HCT116 (cell line): Measurements from ENCODE around the gene ERC2. TPM values are rescaled to one million over a fixed set of nuclear protein-coding genes. Genes with fewer than 3 reads are reported as not detected.

Experiments
- ATAC-seq: fragments of 200-7000 bp; cut with Tn5 transposase; 2 replicates; pipeline ENCODE4 v1.9.1; 2020; ENCODE audit warnings: mild to moderate bottlenecking, moderate library complexity
- BruUV-seq: library from RNA; stranded (reverse); fragments of 400-500 nt; replicated peaks from 2 replicates; lab custom pipeline; 2021; lab: Mats Ljungman, UMichigan
- CTCF ChIA-PET: fragments of 300-600 bp; sonication (Branson Sonifier 250); formaldehyde crosslinking; loops from one replicate; lab custom pipeline; 2021; ENCODE audit warnings: antibody characterized with exemption; lab: Charles Lee
- POLR2A ChIA-PET: fragments of 300-600, 350-600 bp; sonication (Branson Sonifier 250); formaldehyde crosslinking; loops from one replicate; lab custom pipeline; 2021; ENCODE audit warnings: antibody characterized with exemption; lab: Charles Lee
- RAD21 ChIA-PET, 2 experiments: fragments of 300-600 bp; sonication (Branson Sonifier 250); formaldehyde crosslinking; loops; one replicate each; lab custom pipeline; 2023; ENCODE audit warnings: low total read pairs in 2 of 2; ENCODE audit not compliant: uncharacterized antibody in 2 of 2, unreplicated experiment in 2 of 2, low non-redundant PET in 1 of 2; lab: Charles Lee
- DNase-seq: peaks from one replicate; pipeline ENCODE4 v3.0.0-alpha.2; 2010; ENCODE audit warnings: low read depth, low spot score
- H2AFZ ChIP-seq: fragments of 200-600 bp; shearing (Covaris generic), sonication (generic); 2 replicates; pipeline ENCODE4 v1.6.1; 2017; ENCODE audit warnings: low read depth, mixed run types, mixed read lengths, antibody characterized with exemption, low read length; ENCODE audit not compliant: poor library complexity, severe bottlenecking
- H3K27ac ChIP-seq: 2 replicates; pipeline ENCODE4 v1.5.1; 2012; ENCODE audit warnings: low read depth, low read length
- H3K27me3 ChIP-seq: fragments of 200-600 bp; sonication (generic); 2 replicates; pipeline ENCODE4 v1.6.1; 2016; ENCODE audit warnings: mixed run types, low read length, mixed read lengths; ENCODE audit not compliant: insufficient read depth
- H3K36me3 ChIP-seq, 2 experiments: fragments of 200-500 bp in 1 of 2; fragments of 200-600 bp in 1 of 2; sonication (Bioruptor generic) in 1 of 2; sonication (generic) in 1 of 2; 2 replicates each; pipeline versions ENCODE4 v1.5.1 to v1.6.1; 2014 to 2016; ENCODE audit warnings: low read length in 2 of 2, inconsistent platforms in 1 of 2, mixed read lengths in 1 of 2, mixed run types in 1 of 2; ENCODE audit not compliant: insufficient read depth in 2 of 2, control insufficient read depth in 1 of 2
- H3K4me1 ChIP-seq, 2 experiments: fragments of 200-600 bp in 1 of 2; sonication (generic) in 1 of 2; 2 replicates each; pipeline versions ENCODE4 v1.5.1 to v1.6.1; 2012 to 2017; ENCODE audit warnings: low read length in 2 of 2, inconsistent platforms in 1 of 2, mild to moderate bottlenecking in 1 of 2, mixed read lengths in 1 of 2, mixed run types in 1 of 2, moderate library complexity in 1 of 2; ENCODE audit not compliant: insufficient read depth in 2 of 2, control insufficient read depth in 1 of 2
- H3K4me2 ChIP-seq: fragments of 200-600 bp; sonication (generic); 2 replicates; pipeline ENCODE4 v1.6.1; 2017; ENCODE audit warnings: mixed run types, low read length, mixed read lengths
- H3K4me3 ChIP-seq, 2 experiments: fragments of 200-600 bp in 1 of 2; sonication (generic) in 1 of 2; replicated peaks in 1 of 2; 2 replicates each; pipeline ENCODE4 v1.5.1; 2011 to 2016; ENCODE audit warnings: low read length in 2 of 2, control low read depth in 1 of 2, low read depth in 1 of 2, mild to moderate bottlenecking in 1 of 2, mixed read lengths in 1 of 2, mixed run types in 1 of 2
- H3K79me2 ChIP-seq: fragments of 200-600 bp; sonication (generic); 2 replicates; pipeline ENCODE4 v1.6.1; 2017; ENCODE audit warnings: mild to moderate bottlenecking, mixed run types, low read length, moderate library complexity, mixed read lengths; ENCODE audit not compliant: insufficient read depth
- H3K9ac ChIP-seq: fragments of 200-600 bp; sonication (generic); 2 replicates; pipeline ENCODE4 v1.6.1; 2016; ENCODE audit warnings: low read length, mixed read lengths
- H3K9me2 ChIP-seq: fragments of 200-600 bp; sonication (generic), shearing (Covaris generic); 2 replicates; pipeline ENCODE4 v1.6.1; 2017; ENCODE audit warnings: mixed run types, mild to moderate bottlenecking, moderate library complexity; ENCODE audit not compliant: insufficient read depth
- H3K9me3 ChIP-seq, 2 experiments: fragments of 200-500 bp in 1 of 2; fragments of 200-600 bp in 1 of 2; sonication (Bioruptor generic) in 1 of 2; sonication (generic) in 1 of 2; 2 replicates each; pipeline ENCODE4 v1.6.1; 2014 to 2017; ENCODE audit warnings: low read length in 2 of 2, mixed read lengths in 2 of 2, inconsistent platforms in 1 of 2, low read depth in 1 of 2, mild to moderate bottlenecking in 1 of 2, mixed run types in 1 of 2, moderate library complexity in 1 of 2; ENCODE audit not compliant: control insufficient read depth in 1 of 2, insufficient read depth in 1 of 2
- H4K20me1 ChIP-seq: fragments of 200-600 bp; sonication (generic), shearing (Covaris generic); 2 replicates; pipeline ENCODE4 v1.6.1; 2017; ENCODE audit warnings: mixed run types, mild to moderate bottlenecking, moderate library complexity; ENCODE audit not compliant: insufficient read depth
- CBX3 ChIP-seq: IDR thresholded peaks from 2 replicates; pipeline ENCODE4 v1.6.1; 2012; ENCODE audit warnings: low read depth
- ELF1 ChIP-seq: IDR thresholded peaks from 2 replicates; pipeline ENCODE4 v1.6.1; 2012; ENCODE audit warnings: low read depth, borderline replicate concordance
- EZH2phosphoT487 ChIP-seq: fragments of 200-600 bp; IDR thresholded peaks from 2 replicates; pipeline ENCODE4 v1.6.1; 2018; ENCODE audit warnings: antibody characterized with exemption, borderline replicate concordance
- FOSL1 ChIP-seq: IDR thresholded peaks from 2 replicates; pipeline ENCODE4 v1.6.1; 2012; ENCODE audit warnings: low read depth
- JUND ChIP-seq: IDR thresholded peaks from 2 replicates; pipeline ENCODE4 v1.6.1; 2012
- MAX ChIP-seq: IDR thresholded peaks from 2 replicates; pipeline ENCODE4 v1.6.1; 2012
- REST ChIP-seq: IDR thresholded peaks from 2 replicates; pipeline ENCODE4 v1.6.1; 2012; ENCODE audit warnings: low read depth
- SIN3A ChIP-seq: IDR thresholded peaks from 2 replicates; pipeline ENCODE4 v1.6.1; 2012; ENCODE audit warnings: low read depth
- SP1 ChIP-seq: IDR thresholded peaks from 2 replicates; pipeline ENCODE4 v1.6.1; 2012; ENCODE audit warnings: low read depth
- SRF ChIP-seq: IDR thresholded peaks from 2 replicates; pipeline ENCODE4 v1.6.1; 2012; ENCODE audit warnings: low read depth
- TCF7L2 ChIP-seq: IDR thresholded peaks from 2 replicates; pipeline ENCODE4 v1.7.0; 2011; ENCODE audit warnings: borderline replicate concordance, inconsistent platforms; ENCODE audit not compliant: insufficient read depth, insufficient read length; ENCODE audit errors: extremely low read depth
- YY1 ChIP-seq: IDR thresholded peaks from 2 replicates; pipeline ENCODE4 v1.6.1; 2011; ENCODE audit warnings: low read length, low read depth, moderate library complexity, mild to moderate bottlenecking; ENCODE audit not compliant: insufficient replicate concordance; ENCODE audit errors: extremely low read depth
- ZNF274 ChIP-seq: fragments of 200-500 bp; sonication (Bioruptor generic); IDR thresholded peaks from 2 replicates; pipeline ENCODE4 v1.6.1; 2014; ENCODE audit warnings: mild to moderate bottlenecking, low read depth, low read length, inconsistent platforms
- intact Hi-C: fragments of 100-400 bp; cut with micrococcal nuclease; formaldehyde crosslinking; loops from 2 replicates; pipeline ENCODE4 v1.10.0; 2022
- total RNA-seq: library from RNA; stranded (reverse); gene quantifications from one replicate; pipeline ENCODE4 v1.2.1, GENCODE V29; 2021; ENCODE audit not compliant: unreplicated experiment

ERC2 gene
- total RNA-seq, 1 experiment from 2014 or later: not detected

- Histone ChIP-seq H3K27me3 (no peaks in the 10 kb centered on the region), H3K27ac (no peak overlapping the region), H3K36me3 (no peaks in the 10 kb centered on the region), H3K9ac (no peak overlapping the region), H2AFZ (no peak overlapping the region), H3K4me1 (no peaks in the 10 kb centered on the region), H3K9me3 (peaks cover 0 to 2% of the 10 kb centered on the region in 2 experiments; a peak in 2 of 4 replicates), H3K4me3 (no peak overlapping the region), H3K79me2 (no peaks in the 10 kb centered on the region), H3K9me2 (no peaks in the 10 kb centered on the region), H4K20me1 (no peaks in the 10 kb centered on the region), H3K4me2 (no peak overlapping the region)
- ChIA-PET POLR2A (no interaction called here), CTCF (no interaction called here), RAD21 (no interaction called here)
- no peak for ATAC-seq
- no TSS peak for BruUV-seq
- no peak for DNase-seq
- intact Hi-C loops: no loop called here
- TF ChIP-seq EZH2phosphoT487 (no peak), JUND (no peak), TCF7L2 (no peak), CBX3 (no peak), MAX (no peak), SRF (no peak), YY1 (no peak), FOSL1 (no peak), ELF1 (no peak), SP1 (no peak), ZNF274 (no peak), REST (no peak), SIN3A (no peak)
These were observed 930.1 kb downstream of the ERC2 start for GRCh38 chr3:55538158-55538557.
